SK-N-SH (cell line): ENCODE measurements around the gene MYH7B. TPM values are rescaled to one million over a fixed set of nuclear protein-coding genes. Genes with fewer than 3 reads are reported as not detected.
A peak's percentile ranks its signal among the peaks of the same experiment; 100 is the strongest.

ENCODE experiments used
- CTCF ChIA-PET: fragments of 300-600, 350-600 bp; formaldehyde crosslinking; extraction: SDS; loops from one replicate; lab custom pipeline; 2021; lab: Yijun Ruan, JAX
- POLR2A ChIA-PET: fragments of 350-600 bp; sonication (Branson Sonifier 250); formaldehyde crosslinking; extraction: SDS; loops from one replicate; lab custom pipeline; 2020; ENCODE audit warnings: antibody characterized with exemption, inconsistent platforms; lab: Yijun Ruan, JAX
- DNase-seq: peaks from one replicate; pipeline ENCODE4 v3.0.0; 2012
- H2AFZ ChIP-seq: fragments of 200-600 bp; sonication (generic); 2 replicates; pipeline ENCODE4 v1.8.1; 2016; ENCODE audit warnings: antibody characterized with exemption, mild to moderate bottlenecking, low read depth
- H3F3A ChIP-seq: fragments of 200-600 bp; sonication (generic); replicated peaks from 2 replicates; pipeline ENCODE3; 2016; ENCODE audit warnings: antibody characterized with exemption, mild to moderate bottlenecking; ENCODE audit not compliant: insufficient read depth
- H3K27ac ChIP-seq, 2 experiments: fragments of 200-500 bp in 1 of 2; fragments of 200-600 bp in 1 of 2; sonication (Bioruptor generic) in 1 of 2; sonication (generic), shearing (Covaris generic) in 1 of 2; 2 replicates each; pipeline versions ENCODE4 v1.5.1 to v1.6.1; 2014 to 2016; ENCODE audit warnings: low read depth in 2 of 2, inconsistent platforms in 1 of 2, low read length in 1 of 2, mild to moderate bottlenecking in 1 of 2, mixed read lengths in 1 of 2
- H3K27me3 ChIP-seq: fragments of 200-600 bp; sonication (generic), shearing (Covaris generic); 2 replicates; pipeline ENCODE4 v1.6.1; 2016; ENCODE audit warnings: mixed run types; ENCODE audit not compliant: insufficient read depth
- H3K36me3 ChIP-seq, 2 experiments: fragments of 200-500 bp in 1 of 2; fragments of 200-600 bp in 1 of 2; sonication (Bioruptor generic) in 1 of 2; sonication (generic) in 1 of 2; replicated peaks in 1 of 2; 2 replicates each; pipeline versions ENCODE3 to v1.5.1; 2014 to 2016; ENCODE audit warnings: low read length in 1 of 2, mild to moderate bottlenecking in 1 of 2; ENCODE audit not compliant: insufficient read depth in 2 of 2, control insufficient read depth in 1 of 2
- H3K4me1 ChIP-seq, 2 experiments: fragments of 200-500 bp in 1 of 2; fragments of 200-600 bp in 1 of 2; sonication (Bioruptor generic) in 1 of 2; sonication (generic), shearing (Covaris generic) in 1 of 2; 2 replicates each; pipeline versions ENCODE4 v1.5.1 to v1.6.1; 2014 to 2016; ENCODE audit warnings: low read depth in 1 of 2, low read length in 1 of 2, mixed run types in 1 of 2; ENCODE audit not compliant: insufficient read depth in 2 of 2, control insufficient read depth in 1 of 2
- H3K4me2 ChIP-seq: fragments of 200-600 bp; sonication (generic), shearing (Covaris generic); 2 replicates; pipeline ENCODE4 v1.6.1; 2017; ENCODE audit warnings: mixed run types
- H3K4me3 ChIP-seq, 2 experiments: fragments of 200-500 bp in 1 of 2; fragments of 200-600 bp in 1 of 2; sonication (Bioruptor generic) in 1 of 2; sonication (generic), shearing (Covaris generic) in 1 of 2; 2 replicates each; pipeline versions ENCODE4 v1.5.1 to v1.8.1; 2014 to 2016; ENCODE audit warnings: low read depth in 2 of 2, inconsistent platforms in 1 of 2, low read length in 1 of 2, mild to moderate bottlenecking in 1 of 2, mixed read lengths in 1 of 2, moderate library complexity in 1 of 2
- H3K79me2 ChIP-seq: fragments of 200-600 bp; sonication (generic); 2 replicates; pipeline ENCODE4 v1.8.1; 2017; ENCODE audit warnings: mild to moderate bottlenecking; ENCODE audit not compliant: insufficient read depth
- H3K9ac ChIP-seq: fragments of 200-600 bp; sonication (generic); 2 replicates; pipeline ENCODE4 v1.6.1; 2017; ENCODE audit warnings: mixed run types
- H3K9me2 ChIP-seq: fragments of 200-600 bp; sonication (generic); 2 replicates; pipeline ENCODE4 v1.6.1; 2017; ENCODE audit warnings: mixed run types
- H3K9me3 ChIP-seq: fragments of 200-600 bp; sonication (generic); 2 replicates; pipeline ENCODE4 v1.6.1; 2017; ENCODE audit warnings: mixed run types, mild to moderate bottlenecking, moderate library complexity
- H4K20me1 ChIP-seq: fragments of 200-600 bp; sonication (generic); 2 replicates; pipeline ENCODE4 v1.6.1; 2017; ENCODE audit warnings: mild to moderate bottlenecking, mixed run types; ENCODE audit not compliant: insufficient read depth
- CHD2 ChIP-seq: fragments of 150-350 bp; IDR thresholded peaks from 2 replicates; pipeline ENCODE4 v1.6.1; 2018; ENCODE audit warnings: low read length; ENCODE audit not compliant: partially characterized antibody
- CTCF ChIP-seq: fragments of 200-600 bp; sonication (generic); IDR thresholded peaks from 2 replicates; pipeline ENCODE4 v1.6.1; 2017; ENCODE audit warnings: antibody characterized with exemption, mild to moderate bottlenecking, moderate library complexity
- EP300 ChIP-seq, 2 experiments: IDR thresholded peaks; 2 replicates each; pipeline versions ENCODE4 v1.4.0 to v1.6.1; 2012; ENCODE audit warnings: borderline replicate concordance in 1 of 2, low read depth in 1 of 2, low read length in 1 of 2
- FOSL2 ChIP-seq: IDR thresholded peaks from 2 replicates; pipeline ENCODE4 v1.4.0; 2012; ENCODE audit warnings: low read depth, mild to moderate bottlenecking, moderate library complexity, borderline replicate concordance
- FOXM1 ChIP-seq: IDR thresholded peaks from 2 replicates; pipeline ENCODE4 v1.4.0; 2012; ENCODE audit warnings: low read depth, mild to moderate bottlenecking
- GABPA ChIP-seq: IDR thresholded peaks from 2 replicates; pipeline ENCODE4 v1.4.0; 2012; ENCODE audit warnings: low read depth, mild to moderate bottlenecking
- NFIC ChIP-seq: IDR thresholded peaks from 2 replicates; pipeline ENCODE4 v1.4.0; 2012; ENCODE audit warnings: borderline replicate concordance
- NRF1 ChIP-seq: IDR thresholded peaks from 2 replicates; pipeline ENCODE4 v1.6.1; 2012; ENCODE audit warnings: low read depth, mild to moderate bottlenecking, low read length
- REST ChIP-seq: IDR thresholded peaks from 2 replicates; pipeline ENCODE4 v1.6.1; 2012; ENCODE audit warnings: mild to moderate bottlenecking, low read depth, low read length, moderate library complexity
- RXRA ChIP-seq: IDR thresholded peaks from 2 replicates; pipeline ENCODE4 v1.4.0; 2012; ENCODE audit warnings: low read depth, mild to moderate bottlenecking, borderline replicate concordance
- TAF1 ChIP-seq: IDR thresholded peaks from 2 replicates; pipeline ENCODE4 v1.6.1; 2012; ENCODE audit warnings: low read depth, mild to moderate bottlenecking, low read length, moderate library complexity, borderline replicate concordance
- USF1 ChIP-seq: IDR thresholded peaks from 2 replicates; pipeline ENCODE4 v1.4.0; 2012; ENCODE audit warnings: low read depth, borderline replicate concordance
- USF2 ChIP-seq: fragments of 150-350 bp; IDR thresholded peaks from 2 replicates; pipeline ENCODE4 v1.6.1; 2017; ENCODE audit warnings: antibody characterized with exemption, low read length, low read depth, borderline replicate concordance
- YY1 ChIP-seq: IDR thresholded peaks from 2 replicates; pipeline ENCODE4 v1.4.0; 2012; ENCODE audit warnings: low read depth, mild to moderate bottlenecking
- ZBTB33 ChIP-seq: IDR thresholded peaks from 2 replicates; pipeline ENCODE4 v1.4.0; 2012; ENCODE audit warnings: low read depth, borderline replicate concordance
- WGBS: methylation state at CpG from one replicate; pipeline ENCODE4 v1.1.6; 2017; ENCODE audit warnings: low lambda C conversion rate; 5-methylcytosine and 5-hydroxymethylcytosine counted together
- polyA plus RNA-seq, 3 experiments: library from polyadenylated mRNA; depleted of rRNA; stranded (reverse); fragments of >200 nt; gene quantifications; 2 replicates each; pipeline ENCODE4 v1.2.3, GENCODE V29; 2012
- TF ChIP-seq, protein P1 (sequence below): IDR thresholded peaks from 2 replicates; pipeline ENCODE4; 2012
- TF ChIP-seq, protein P2 (sequence below): IDR thresholded peaks from 2 replicates; pipeline ENCODE4 v1.4.0; 2012; ENCODE audit warnings: low read depth

The MYH7B gene
- polyA plus RNA-seq, 1 of the 3 experiments (the other 2 are of a cell fraction), result 0.41 TPM

GRCh38 chr20:34979366-34980153 lies 23.9 kb downstream of the MYH7B start:
- no peak overlapping the region for H3K27ac ChIP-seq
- no peak overlapping the region for H3K4me3 ChIP-seq
- no peaks in the 10 kb centered on the region for H3K9me2 ChIP-seq
- H3K9me3 ChIP-seq, result no peaks in the 10 kb centered on the region
- H3K9ac ChIP-seq, result no peak overlapping the region
- 91% methylated on average over 21 of the region's 42 CpGs for WGBS
- peak; percentile 59 for DNase-seq
- H2AFZ ChIP-seq, result no peak overlapping the region
- no peaks in the 10 kb centered on the region; the same call in 1 of the 2 replicates for H3K27me3 ChIP-seq
- no peak overlapping the region for H3K4me2 ChIP-seq
- TF ChIP-seq NRF1, result no peak
- TF ChIP-seq, protein P1, sequence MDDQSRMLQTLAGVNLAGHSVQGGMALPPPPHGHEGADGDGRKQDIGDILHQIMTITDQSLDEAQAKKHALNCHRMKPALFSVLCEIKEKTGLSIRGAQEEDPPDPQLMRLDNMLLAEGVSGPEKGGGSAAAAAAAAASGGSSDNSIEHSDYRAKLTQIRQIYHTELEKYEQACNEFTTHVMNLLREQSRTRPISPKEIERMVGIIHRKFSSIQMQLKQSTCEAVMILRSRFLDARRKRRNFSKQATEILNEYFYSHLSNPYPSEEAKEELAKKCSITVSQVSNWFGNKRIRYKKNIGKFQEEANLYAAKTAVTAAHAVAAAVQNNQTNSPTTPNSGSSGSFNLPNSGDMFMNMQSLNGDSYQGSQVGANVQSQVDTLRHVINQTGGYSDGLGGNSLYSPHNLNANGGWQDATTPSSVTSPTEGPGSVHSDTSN, result no peak
- TF ChIP-seq RXRA, result no peak
- no peak for TF ChIP-seq FOXM1
- TF ChIP-seq YY1, result no peak
- no peak for TF ChIP-seq CHD2
- TF ChIP-seq, protein P2, sequence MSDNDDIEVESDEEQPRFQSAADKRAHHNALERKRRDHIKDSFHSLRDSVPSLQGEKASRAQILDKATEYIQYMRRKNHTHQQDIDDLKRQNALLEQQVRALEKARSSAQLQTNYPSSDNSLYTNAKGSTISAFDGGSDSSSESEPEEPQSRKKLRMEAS, result no peak
- no peak for TF ChIP-seq ZBTB33
- no peak for TF ChIP-seq FOSL2
- TF ChIP-seq GABPA, result no peak
- no peak for TF ChIP-seq TAF1
- no peak for TF ChIP-seq EP300 (IDR thresholded peaks at IDR 0.05; ENCODE audit: borderline replicate concordance in 1 of 2, low read depth in 1 of 2, low read length in 1 of 2)
- no peak for TF ChIP-seq NFIC
- no peak for TF ChIP-seq REST
- no peak for TF ChIP-seq CTCF
- no peak for TF ChIP-seq USF2
- no peak for TF ChIP-seq USF1
- ChIA-PET POLR2A (no interaction called here), CTCF (no interaction called here)
- no peaks in the 10 kb centered on the region for H3F3A ChIP-seq
- H4K20me1 ChIP-seq, result no peaks in the 10 kb centered on the region
- no peaks in the 10 kb centered on the region for H3K79me2 ChIP-seq
- peaks cover 0 to 7% of the 10 kb centered on the region in 2 experiments; a peak in 1 of 4 replicates for H3K4me1 ChIP-seq
- H3K36me3 ChIP-seq, result no peaks in the 10 kb centered on the region
